Measurements from ENCODE around the gene FARP1.

- TF ChIP-seq GATA2 (IDR thresholded peaks at IDR 0.05; ENCODE audit: low read depth, low read length) (no peak), GATA3 (IDR thresholded peaks at IDR 0.05; ENCODE audit: low read depth, low read length) (no peak)
Observed at GRCh38 chr13:98190889-98191444, 48.1 kb downstream of the FARP1 start.

Data from SH-SY5Y (cell line).